Body of pancreas (tissue), 4 donors: Measurements from ENCODE around the gene CFAP210. TPM values are rescaled to one million over a fixed set of nuclear protein-coding genes. Genes with fewer than 3 reads are reported as not detected.

Experiments
- ATAC-seq: fragments of 150-250 bp; one replicate; pipeline ENCODE4 v1.9.1; 2016
- DNase-seq, 4 donors: peaks; one replicate each; pipeline ENCODE4 v3.0.0-alpha.2; 2019
- H3K27ac ChIP-seq, 4 donors: fragments of 200-600 bp; sonication (generic); 1 replicate in 3 of 4; 2 replicates in 1 of 4; pipeline versions ENCODE4 v1.5.1 to v1.6.1; 2016 to 2019; ENCODE audit warnings: mild to moderate bottlenecking in 1 of 4, mixed read lengths in 1 of 4, moderate library complexity in 1 of 4
- H3K27me3 ChIP-seq, 2 donors: fragments of 200-600 bp; sonication (generic); one replicate each; pipeline ENCODE4 v1.6.0; 2016; ENCODE audit warnings: mild to moderate bottlenecking in 1 of 2
- H3K36me3 ChIP-seq, 2 donors: fragments of 200-600 bp; sonication (generic); replicated peaks in 1 of 2; 2 replicates each; pipeline ENCODE4 v1.5.1; 2016; ENCODE audit warnings: low read depth in 2 of 2; ENCODE audit not compliant: insufficient read depth in 1 of 2
- H3K4me1 ChIP-seq: fragments of 200-600 bp; sonication (generic); one replicate; pipeline ENCODE4 v1.6.0; 2016
- H3K4me3 ChIP-seq, 2 donors: fragments of 200-600 bp; sonication (generic); 1 replicate in 1 of 2; 2 replicates in 1 of 2; pipeline ENCODE4 v1.5.1; 2016 to 2019
- H3K9me3 ChIP-seq, 3 donors: fragments of 200-600 bp; sonication (generic); 1 replicate in 2 of 3; 2 replicates in 1 of 3; pipeline ENCODE4 v1.5.1; 2016
- CTCF ChIP-seq, 7 experiments: fragments of 450-650 bp in 4 of 7; fragments of 200-600 bp in 3 of 7; sonication (generic) in 3 of 7; IDR thresholded peaks; one replicate each; pipeline ENCODE4 v1.5.1; 2016 to 2019; ENCODE audit warnings: antibody characterized with exemption in 7 of 7
- POLR2A ChIP-seq, 3 donors: fragments of 450-650 bp; IDR thresholded peaks; one replicate each; pipeline ENCODE4 v1.6.1; 2016; ENCODE audit warnings: antibody characterized with exemption in 3 of 3, mild to moderate bottlenecking in 2 of 3
- WGBS, 2 donors: methylation state at CpG; one replicate each; pipeline ENCODE4 v1.1.5; 2017; 5-methylcytosine and 5-hydroxymethylcytosine counted together
- intact Hi-C: fragments of 100-400 bp; cut with DNase I; formaldehyde crosslinking; loops from one replicate; pipeline ENCODE4 v1.15.1; 2023
- total RNA-seq, 2 donors: library from RNA; depleted of rRNA; stranded (reverse); fragments of >200 nt; gene quantifications; one replicate each; pipeline ENCODE4 v1.1.0, GENCODE V29; 2016

The CFAP210 gene
- total RNA-seq, 2 donors from 2014 or later, result not detected

GRCh38 chr2:169714699-169715098, 20.5 kb upstream of the CFAP210 start:
- Histone ChIP-seq H3K9me3 (no peaks in the 10 kb centered on the region), H3K36me3 (no peaks in the 10 kb centered on the region), H3K27ac (no peak overlapping the region), H3K27me3 (no peaks in the 10 kb centered on the region), H3K4me3 (no peak overlapping the region), H3K4me1 (peaks cover 24% of the 10 kb centered on the region)
- intact Hi-C loops, result no loop called here
- ATAC-seq (no peak), DNase-seq (no peak)
- TF ChIP-seq POLR2A (IDR thresholded peaks at IDR 0.05) (no peak), CTCF (IDR thresholded peaks at IDR 0.05) (no peak)
- 80 to 81% methylated on average over 6 of the region's 6 CpGs for WGBS, 2 donors

DNA sequence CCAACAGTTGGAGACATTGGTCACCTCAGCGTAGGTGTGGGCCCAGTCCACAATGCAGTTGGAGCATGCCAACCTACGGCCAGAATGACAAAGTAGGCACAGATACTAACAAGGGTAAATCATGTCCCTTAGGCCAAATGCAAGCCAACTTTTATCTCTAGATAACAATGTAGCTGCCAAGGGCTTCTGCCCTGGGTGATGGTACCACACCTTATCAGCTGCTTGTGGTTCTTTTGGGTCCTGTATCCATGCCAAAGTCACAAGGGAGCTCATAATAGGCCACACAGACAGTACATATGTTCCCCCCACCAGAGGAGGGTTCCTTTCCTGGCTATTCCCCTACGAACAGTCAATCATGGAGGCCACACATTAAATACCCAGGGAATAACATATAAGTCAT, 19.1 kb upstream of the CFAP210 start:
- DNase-seq (no peak), ATAC-seq (no peak)
- Histone ChIP-seq H3K9me3 (no peaks in the 10 kb centered on the region), H3K4me3 (no peak overlapping the region), H3K27me3 (no peaks in the 10 kb centered on the region), H3K36me3 (no peaks in the 10 kb centered on the region), H3K4me1 (peaks cover 24% of the 10 kb centered on the region), H3K27ac (no peak overlapping the region)
- intact Hi-C loops, result no loop called here
- WGBS, 2 donors, result 87 to 94% methylated on average over 3 of the region's 3 CpGs
- TF ChIP-seq CTCF (IDR thresholded peaks at IDR 0.05) (no peak), POLR2A (IDR thresholded peaks at IDR 0.05) (no peak)

DNA sequence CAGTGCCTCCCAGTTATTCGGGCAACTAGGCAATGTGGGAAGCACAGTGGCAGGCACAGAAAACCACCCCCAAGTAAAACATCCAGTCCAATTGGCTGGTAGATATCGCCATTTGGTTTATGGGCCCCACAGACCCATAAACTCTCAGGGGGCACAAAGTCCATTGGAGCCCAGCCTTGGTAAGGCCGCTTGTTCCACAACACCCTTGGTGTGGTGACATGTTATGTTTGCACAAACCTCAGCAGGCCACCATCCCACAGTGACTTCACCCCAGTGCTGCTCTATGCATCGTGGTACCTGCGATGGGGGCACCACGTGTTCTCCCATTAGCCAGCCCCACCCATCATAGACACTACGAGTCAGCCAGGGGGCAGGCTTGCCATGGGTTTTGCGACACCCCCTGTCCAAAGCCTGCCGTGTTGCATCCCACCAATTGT, 18.6 kb upstream of the CFAP210 start:
- 86 to 91% methylated on average over 7 to 9 of the region's 9 CpGs for WGBS, 2 donors
- peaks cover 24% of the 10 kb centered on the region for H3K4me1 ChIP-seq
- DNase-seq, result no peak
- no peak overlapping the region for H3K27ac ChIP-seq
- no peaks in the 10 kb centered on the region for H3K9me3 ChIP-seq
- intact Hi-C loops, result no loop called here
- ATAC-seq, result no peak
- TF ChIP-seq POLR2A (IDR thresholded peaks at IDR 0.05), result no peak
- TF ChIP-seq CTCF (IDR thresholded peaks at IDR 0.05), result no peak
- no peaks in the 10 kb centered on the region for H3K36me3 ChIP-seq
- no peak overlapping the region for H3K4me3 ChIP-seq
- H3K27me3 ChIP-seq, result no peaks in the 10 kb centered on the region

DNA sequence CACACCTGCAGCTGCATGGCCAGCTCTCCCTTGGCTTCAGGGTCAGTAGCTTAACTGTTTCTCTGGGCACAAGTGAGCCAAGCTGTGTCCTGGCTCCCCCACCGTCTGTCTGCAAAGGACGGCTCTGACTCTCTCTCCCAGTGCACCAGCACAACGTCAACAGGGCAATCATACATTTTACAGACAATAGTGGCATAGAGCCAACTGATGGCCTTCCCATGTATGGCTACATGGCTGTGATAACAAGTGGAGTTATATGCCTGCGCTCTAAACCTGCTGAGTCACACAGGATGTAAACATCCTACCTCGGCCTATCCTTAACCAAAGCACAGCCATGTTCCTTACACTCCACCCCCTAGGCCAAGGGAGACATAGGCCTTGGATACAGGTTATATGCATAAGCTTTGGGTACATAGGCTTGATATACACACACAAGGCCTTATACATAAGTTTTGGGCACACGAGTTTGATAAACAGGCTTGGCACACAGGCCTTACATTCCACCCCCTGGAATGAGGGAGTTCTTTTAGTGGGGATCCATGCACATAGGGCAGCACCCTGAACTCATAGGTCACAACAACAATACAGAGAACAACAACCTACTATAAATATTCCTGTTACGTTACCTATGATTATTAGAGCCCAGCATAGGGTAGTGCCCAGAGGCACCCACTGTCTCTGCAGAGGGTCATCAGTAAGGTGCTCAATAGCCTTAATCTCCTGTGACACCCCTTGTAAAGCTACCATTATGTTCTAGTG, 17.7 kb upstream of the CFAP210 start:
- 70 to 74% methylated on average over 7 of the region's 7 CpGs for WGBS, 2 donors
- no peak for DNase-seq
- peaks cover 18% of the 10 kb centered on the region for H3K4me1 ChIP-seq
- no peaks in the 10 kb centered on the region for H3K27me3 ChIP-seq
- intact Hi-C loops, result no loop called here
- ATAC-seq, result no peak
- H3K36me3 ChIP-seq, result no peaks in the 10 kb centered on the region
- no peak overlapping the region for H3K27ac ChIP-seq
- H3K9me3 ChIP-seq, result no peaks in the 10 kb centered on the region
- TF ChIP-seq POLR2A (IDR thresholded peaks at IDR 0.05) (no peak), CTCF (IDR thresholded peaks at IDR 0.05) (no peak)
- H3K4me3 ChIP-seq, result no peak overlapping the region

DNA sequence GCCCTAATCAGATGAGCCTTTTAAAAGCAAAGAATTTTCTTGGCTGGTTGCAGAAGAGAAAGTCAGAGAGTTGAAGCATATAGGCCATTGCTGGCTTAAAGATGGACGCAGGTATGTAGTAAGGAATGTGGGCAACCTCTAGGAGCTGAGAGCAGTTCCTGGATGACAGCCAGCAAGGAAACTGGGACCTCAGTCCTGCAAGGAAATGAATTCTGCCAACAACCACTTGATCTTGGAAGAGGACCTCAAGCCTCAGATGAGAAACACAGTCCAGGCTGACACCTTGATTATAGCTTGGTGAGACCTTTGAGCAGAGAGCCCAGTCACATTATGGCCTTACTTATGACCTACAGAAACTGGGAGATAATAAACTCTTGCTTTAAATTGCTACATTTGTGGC, 15.8 kb upstream of the CFAP210 start:
- ATAC-seq, result no peak
- 77 to 89% methylated on average over 1 of the region's 1 CpG for WGBS, 2 donors

More for the DNA sequence above, 15.8 kb upstream of the CFAP210 start:
- intact Hi-C loops, result no loop called here
- H3K27me3 ChIP-seq, result no peaks in the 10 kb centered on the region
- H3K27ac ChIP-seq, result no peak overlapping the region
- no peaks in the 10 kb centered on the region for H3K36me3 ChIP-seq
- TF ChIP-seq POLR2A (IDR thresholded peaks at IDR 0.05), result no peak
- TF ChIP-seq CTCF (IDR thresholded peaks at IDR 0.05), result no peak
- peaks cover 11% of the 10 kb centered on the region for H3K4me1 ChIP-seq
- H3K4me3 ChIP-seq, result no peak overlapping the region
- peak in 1 of 4 donors; percentile 31 for DNase-seq
- H3K9me3 ChIP-seq, result no peaks in the 10 kb centered on the region
